GM12864 (cell line): ENCODE measurements around the gene NOCT.
A peak's percentile ranks its signal among the peaks of the same experiment; 100 is the strongest.

ENCODE experiments used
- DNase-seq: peaks from one replicate; pipeline ENCODE4 v3.0.0-alpha.2; 2011; ENCODE audit warnings: low read depth
- H3K4me3 ChIP-seq: 2 replicates; pipeline ENCODE4 v1.5.1; 2011; ENCODE audit warnings: mild to moderate bottlenecking, low read depth, low read length, control low read depth
- CTCF ChIP-seq: IDR thresholded peaks from 2 replicates; pipeline ENCODE4 v1.5.1; 2011; ENCODE audit warnings: low read depth, mild to moderate bottlenecking, moderate library complexity, low read length, control low read depth, inconsistent platforms; ENCODE audit errors: missing control alignments

The NOCT gene

GRCh38 chr4:139084804-139085093 is 69.2 kb downstream of the NOCT start:
- no peak for DNase-seq

GRCh38 chr4:139085141-139085540 is 69.6 kb downstream of the NOCT start:
- TF ChIP-seq CTCF: no peak
- H3K4me3 ChIP-seq: no peak overlapping the region; the same call in 1 of the 2 replicates
- no peak for DNase-seq

More at GRCh38 chr4:139084804-139085093, 69.2 kb downstream of the NOCT start:
- H3K4me3 ChIP-seq: peak overlapping the region; percentile 99
- TF ChIP-seq CTCF: no peak

- H3K4me3 ChIP-seq: no peak overlapping the region
- TF ChIP-seq CTCF: no peak
- no peak for DNase-seq
These were observed 76.7 kb downstream of the NOCT start for GRCh38 chr4:139092271-139092670.
